ENCODE results near the gene KLHL35.
A peak's percentile ranks its signal among the peaks of the same experiment; 100 is the strongest.

GRCh38 chr11:75402002-75402773 is 30.8 kb downstream of the KLHL35 start:
- TF ChIP-seq POLR2A (IDR thresholded peaks at IDR 0.05; ENCODE audit: low read length): peak; percentile 1
- TF ChIP-seq GATA1 (IDR thresholded peaks at IDR 0.05; ENCODE audit: low read depth, low read length): no peak
